ENCODE measurements around the gene S100A4.

S100A4 gene

DNA sequence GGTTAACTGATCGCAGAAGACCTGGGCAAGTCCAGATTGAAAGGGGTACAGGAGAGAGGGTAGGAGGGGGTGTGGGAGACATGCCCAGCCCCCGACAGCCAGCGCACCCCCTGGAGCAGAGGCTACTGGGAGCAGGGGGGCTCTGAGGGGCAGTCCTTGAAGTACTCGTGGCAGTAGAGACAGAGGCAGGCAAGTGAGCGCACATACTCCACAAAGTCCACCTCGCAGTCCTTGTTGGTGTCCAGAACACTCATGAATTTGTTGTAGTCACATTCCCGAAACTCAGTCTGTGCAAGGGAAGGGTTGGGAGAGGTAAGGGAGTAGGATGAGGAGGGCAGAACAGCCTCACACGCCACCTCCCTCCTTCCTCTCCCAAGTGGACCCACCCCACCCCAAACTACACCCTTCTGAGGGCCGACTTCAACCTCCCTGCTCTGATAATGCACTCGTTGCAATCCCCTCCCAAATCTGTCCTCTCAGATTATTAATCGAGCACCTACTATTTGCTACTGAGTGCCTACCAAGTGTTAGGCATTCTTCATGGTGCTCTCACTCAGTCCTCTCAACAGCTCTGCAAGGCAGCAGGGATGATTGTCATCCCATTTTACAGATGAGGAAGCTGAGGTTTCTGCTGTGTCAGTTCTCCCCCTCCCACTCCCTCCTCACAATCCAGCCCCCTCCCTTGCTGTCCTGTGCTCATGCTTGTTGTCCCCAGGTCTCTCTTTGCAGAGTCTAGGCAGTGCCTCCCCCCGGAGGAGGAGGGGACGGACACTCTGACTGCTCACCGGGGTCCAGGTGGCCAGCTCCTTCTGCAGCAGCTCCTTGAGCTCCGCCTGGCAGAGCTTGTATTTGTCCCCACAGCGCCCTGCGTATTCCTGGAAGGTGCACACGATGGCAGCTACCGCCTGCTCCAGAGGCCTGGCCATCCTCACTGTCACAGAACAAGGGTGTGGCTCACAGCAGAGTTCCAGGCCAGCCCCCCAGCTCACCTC lies 2.2 kb upstream of the S100A4 start:
- DNase-seq (ENCODE audit: low read depth): no peak

DNA sequence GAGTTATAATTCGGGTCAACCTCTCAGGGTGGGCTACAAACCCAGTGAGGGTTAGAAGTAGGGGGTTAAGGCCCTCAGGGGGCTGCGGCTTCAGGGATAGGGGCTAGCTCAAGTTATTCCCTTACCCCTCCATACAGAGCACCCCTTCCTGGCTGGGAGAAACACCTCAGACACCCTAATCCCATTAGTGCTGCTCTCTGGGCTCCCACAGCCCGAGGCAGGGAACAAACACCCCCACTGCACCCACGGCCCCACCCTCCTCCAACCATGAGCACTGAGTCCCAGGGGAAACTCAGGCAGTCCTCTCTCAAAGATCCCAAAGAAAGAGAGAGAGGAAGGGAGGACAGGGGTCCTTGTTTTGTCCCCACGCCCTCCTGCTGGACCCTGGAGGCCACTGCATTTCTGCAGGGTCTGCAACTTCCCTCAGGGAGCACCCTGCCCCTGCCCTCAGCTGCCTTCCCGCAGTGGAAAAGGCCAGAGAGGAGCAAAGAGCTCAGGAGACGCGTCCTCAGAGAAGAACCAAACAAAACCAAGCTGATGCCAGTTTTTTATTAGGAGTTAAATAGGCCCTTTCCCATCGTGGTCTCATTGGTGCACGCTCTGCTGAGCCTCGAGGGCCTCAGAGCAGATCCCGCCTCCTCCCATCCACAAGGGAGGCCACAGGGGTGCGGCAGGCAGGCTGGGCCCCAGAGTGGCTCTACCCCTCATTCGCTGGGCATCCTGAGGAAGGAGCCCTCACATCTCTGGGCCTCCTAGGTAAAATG lies 1.4 kb upstream of the S100A4 start:
- no peak for DNase-seq (ENCODE audit: low read depth)

DNA sequence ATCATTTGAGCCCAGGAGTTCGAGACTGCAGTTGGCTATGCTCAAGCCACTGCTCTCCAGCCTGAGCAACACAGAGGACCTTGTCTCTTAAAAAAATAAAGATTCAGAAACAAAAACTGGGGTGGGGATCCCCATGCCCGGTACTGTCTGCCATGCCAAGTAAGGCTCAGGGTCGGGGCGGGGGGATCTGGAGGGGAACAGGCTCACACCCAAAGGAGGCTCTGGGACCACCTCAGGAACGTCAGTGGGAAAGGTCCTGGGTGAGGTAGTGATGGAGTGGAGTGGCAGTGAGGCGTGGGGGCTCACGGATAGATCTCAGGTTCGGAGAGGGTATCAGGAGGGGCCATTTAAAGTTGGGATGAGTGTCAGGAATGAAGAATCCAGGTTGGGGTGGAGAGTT lies 765 bp upstream of the S100A4 start:
- DNase-seq (ENCODE audit: low read depth): no peak

DNA sequence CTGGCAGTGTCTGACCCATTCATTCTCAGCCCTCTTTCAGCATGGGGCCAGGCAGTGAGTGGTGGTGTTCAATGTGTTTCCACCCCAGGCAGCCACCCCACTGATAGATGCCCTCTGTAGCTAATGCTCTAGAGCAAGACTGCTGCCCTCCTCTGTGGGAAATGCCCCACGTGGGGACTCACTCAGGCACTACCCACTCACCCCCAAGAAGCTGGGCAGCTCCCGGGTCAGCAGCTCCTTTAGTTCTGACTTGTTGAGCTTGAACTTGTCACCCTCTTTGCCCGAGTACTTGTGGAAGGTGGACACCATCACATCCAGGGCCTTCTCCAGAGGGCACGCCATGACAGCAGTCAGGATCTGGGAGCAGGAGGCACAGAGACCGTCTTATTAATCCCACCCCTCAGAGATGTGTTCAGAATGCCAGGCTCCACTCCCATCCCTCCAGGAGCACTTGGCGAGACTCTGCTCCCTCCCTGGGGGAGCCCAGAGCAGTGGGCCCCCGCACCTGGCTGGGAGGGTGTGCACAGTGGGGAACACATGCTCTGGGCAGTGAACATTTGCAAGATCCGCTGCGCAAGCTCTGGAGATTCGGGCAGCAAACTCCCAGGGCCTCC lies 1.0 kb downstream of the S100A4 start:
- no peak for DNase-seq (ENCODE audit: low read depth)

DNA sequence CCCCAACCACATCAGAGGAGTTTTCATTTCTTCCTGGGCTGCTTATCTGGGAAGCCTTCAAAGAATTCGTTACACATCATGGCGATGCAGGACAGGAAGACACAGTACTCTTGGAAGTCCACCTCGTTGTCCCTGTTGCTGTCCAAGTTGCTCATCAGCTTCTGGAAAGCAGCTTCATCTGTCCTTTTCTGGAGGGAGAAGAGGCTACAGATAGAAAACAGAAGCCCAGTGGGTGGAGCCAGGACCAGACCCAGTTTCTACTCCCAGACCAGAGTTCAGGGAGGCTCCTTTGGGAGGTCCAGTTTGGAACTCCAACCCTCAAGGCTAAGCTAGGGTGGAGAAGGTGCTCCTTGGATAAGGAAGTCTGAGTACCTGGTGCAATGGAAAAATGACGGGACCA lies 1.9 kb downstream of the S100A4 start:
- DNase-seq (ENCODE audit: low read depth): no peak

DNA sequence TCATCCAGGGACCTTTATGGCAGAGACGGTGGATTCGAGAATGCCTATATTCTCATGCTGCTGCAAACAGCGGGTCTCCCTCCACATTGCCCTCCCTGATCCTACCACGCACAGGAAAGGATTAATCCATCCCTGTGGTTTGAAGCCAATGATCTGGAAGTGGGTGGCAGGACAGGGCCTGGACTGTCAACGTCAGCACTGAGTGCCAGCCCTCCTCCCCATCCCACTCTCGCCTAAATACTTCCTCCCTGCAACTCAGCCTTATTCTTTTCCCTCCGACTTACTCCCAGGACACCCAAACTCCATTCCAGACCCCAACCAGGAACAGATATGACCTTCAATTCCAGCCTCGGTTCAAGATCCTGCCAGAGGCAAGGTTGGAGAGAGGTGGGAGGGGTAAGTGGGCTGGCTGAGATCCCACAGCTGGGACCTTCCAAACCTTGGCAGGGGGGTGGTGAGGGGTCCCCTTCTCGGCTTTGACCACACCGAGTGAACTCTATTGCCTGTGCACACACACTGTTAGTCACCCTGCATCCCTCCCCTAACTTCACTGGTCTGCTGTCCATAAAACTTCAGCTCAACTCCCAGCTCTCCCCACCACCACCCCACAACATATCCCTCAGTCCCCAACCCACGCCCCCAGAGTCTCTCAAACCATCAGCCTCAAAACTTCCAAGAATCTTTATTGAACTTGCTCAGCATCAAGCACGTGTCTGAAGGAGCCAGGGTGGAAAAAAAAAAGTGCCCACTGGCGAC lies 2.5 kb downstream of the S100A4 start:
- DNase-seq (ENCODE audit: low read depth): no peak

DNA sequence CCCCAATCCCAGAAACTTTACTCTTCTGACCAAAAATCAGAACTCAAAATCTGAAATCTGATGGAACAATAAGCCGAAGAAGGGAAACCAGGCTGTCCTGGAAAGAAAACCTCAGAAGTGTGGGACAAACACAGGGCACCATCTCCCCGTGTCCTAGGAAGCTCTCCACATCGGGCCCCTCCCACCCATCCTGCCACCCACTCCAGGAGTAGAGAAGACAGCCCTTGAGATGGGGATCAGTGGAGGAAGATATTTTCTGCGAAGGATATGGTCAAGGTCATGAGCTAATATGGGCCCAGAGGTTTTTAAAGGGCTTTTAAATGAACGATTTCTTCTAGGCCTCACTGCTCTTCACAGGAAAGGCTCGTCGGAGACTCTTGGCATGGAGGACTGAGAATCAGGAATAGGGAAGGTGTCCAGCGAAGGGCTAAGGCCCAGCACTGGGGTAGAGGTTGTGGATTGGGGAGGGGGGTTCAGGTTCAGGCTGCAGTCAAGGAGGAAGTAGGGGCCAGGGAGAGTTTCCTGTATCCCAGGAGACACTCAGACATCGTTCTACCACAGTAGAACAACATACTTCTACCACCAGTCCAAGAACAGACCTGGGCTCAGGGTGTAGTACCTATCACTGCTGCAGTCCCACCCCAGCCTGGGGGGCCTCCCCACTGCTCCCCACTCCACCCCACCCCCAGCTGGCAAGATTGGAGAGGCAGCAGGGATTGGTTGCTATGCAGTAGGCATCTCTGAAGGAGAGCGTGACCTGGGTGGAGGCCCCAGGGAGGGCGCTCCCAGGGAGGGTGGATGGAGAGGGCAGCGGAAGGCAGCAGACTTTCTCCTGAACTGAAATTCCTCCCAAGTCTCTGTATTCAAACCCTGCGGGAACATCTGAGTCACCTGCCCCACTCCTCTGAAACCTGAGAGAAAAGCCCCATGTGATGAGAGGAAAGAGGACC lies 3.7 kb downstream of the S100A4 start:
- DNase-seq (ENCODE audit: low read depth): no peak

DNA sequence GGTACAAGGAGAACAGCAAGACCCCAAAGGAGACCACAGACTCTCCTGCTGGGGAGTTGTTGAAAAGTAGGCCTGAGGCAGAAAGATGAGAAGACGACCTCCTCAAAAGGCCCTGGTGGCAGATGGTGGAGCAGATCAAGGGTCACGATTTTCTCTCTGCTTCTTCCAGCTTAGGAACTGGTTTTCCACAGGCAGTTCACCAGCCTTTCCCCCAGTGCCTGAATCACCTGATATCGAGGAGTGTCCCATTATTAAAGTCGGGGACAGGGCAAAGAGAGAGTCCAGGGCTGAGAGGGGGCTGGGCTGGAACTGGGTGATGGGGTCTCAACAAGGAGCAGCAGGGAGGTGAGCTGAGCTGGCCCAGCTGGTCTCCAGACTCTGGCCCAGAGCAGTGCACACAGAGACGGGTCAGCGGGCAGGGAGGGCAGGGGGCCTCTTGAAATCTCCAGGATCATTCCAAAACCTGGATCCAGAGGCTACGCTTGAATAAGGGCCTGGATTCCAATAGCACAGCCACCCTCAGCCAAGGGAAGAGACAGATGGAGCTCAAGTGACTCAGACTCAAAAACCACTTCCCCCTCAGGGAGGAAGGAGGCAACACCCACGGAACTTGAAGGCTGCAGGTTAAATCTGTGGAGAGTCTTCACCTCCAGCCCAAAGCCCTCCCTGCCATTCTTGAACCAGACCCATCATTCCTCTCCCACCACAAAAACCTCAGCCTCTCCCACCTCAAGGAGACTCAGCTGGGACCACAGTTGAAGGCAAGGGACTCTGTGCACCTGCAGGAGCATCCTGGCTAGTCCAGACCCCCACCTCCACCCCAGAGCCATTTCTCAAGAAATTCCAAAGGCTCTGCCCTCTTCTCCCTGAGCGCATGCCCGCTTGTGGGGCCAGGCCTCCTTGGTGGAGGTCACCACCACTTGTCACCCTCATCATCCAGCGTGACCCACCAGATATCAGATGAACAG lies 4.9 kb downstream of the S100A4 start, which contains the start of gene S100A5:
Gene S100A5 (minus strand): TSS at position 541 of the 968 bp plus-strand sequence. CDS start 743 bp downstream, outside the sequence.
- DNase-seq (ENCODE audit: low read depth): no peak

DNA sequence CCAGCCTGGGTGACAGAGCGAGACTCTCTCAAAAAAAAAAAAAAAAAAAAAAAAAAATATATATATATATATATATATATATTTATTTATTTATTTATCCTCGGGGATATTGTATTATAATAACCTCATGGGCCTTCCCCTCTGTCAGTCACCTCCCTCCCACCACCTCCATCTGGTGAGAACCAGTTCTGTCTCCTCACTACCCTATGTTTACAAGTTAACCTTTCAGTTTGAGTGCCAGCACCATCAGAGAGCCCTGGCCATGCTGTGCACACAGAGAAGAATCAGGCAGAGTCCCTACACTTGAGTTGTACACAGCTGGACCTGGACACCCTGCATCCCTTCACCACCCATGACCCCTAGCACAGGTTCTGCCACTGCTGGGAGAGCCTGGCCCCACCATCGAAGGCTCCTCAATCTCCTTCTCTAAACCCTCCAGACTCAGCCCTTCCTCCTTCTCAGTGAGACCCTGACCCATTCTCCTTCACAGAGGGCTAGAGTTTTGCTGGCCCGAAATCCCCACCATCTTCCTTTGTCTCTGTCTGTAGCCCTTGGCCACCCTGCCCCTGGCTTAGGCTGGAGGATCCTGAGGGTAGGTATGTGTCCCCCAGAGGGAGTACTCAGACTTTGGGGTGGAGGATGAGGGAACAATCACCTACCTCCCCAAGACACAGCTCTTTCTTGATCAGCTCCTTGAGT lies 6.1 kb downstream of the S100A4 start:
- no peak for DNase-seq (ENCODE audit: low read depth)

DNA sequence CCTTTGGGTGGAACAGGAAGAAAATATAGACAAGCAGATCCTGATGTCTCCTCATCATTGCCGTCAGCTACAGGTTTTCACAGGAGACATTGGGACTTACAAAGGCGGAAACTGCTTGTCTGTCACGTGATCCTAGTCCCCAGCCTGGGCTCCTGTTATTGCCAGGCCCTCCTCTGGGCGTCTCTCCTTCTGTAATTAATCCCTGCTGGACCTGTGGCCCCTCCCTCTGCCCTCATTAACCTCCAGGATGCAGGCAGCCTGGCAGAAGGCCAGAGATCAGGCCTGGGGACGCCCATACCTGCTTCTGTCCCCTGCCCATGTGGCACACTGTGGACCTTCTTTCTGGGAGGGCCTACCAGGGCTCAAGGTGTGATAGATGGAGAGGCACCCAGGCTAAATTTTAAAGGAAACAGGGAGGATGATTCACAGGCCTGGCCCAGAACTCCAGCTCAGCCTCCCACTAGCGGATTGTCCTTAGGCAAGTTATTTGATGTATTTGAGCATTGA lies 7.2 kb downstream of the S100A4 start:
- DNase-seq (ENCODE audit: low read depth): no peak

DNA sequence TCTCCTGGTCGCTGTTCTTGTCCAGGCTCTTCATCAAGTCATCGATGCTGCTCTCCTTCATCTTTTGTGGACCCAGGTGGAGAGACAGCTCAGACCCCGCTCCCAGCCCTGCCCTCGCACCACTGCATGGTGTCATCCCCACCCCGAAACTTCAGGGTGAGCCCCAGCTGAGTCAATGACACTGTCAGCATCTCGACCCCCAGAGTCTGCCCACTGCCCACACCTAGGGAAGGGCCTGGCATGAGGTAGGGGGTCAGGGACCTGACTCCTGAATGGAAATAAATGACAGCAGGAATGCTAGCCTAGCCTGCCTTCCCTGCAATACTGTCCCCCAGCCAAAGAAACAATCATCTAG lies 8.3 kb downstream of the S100A4 start:
- no peak for DNase-seq (ENCODE audit: low read depth)

DNA sequence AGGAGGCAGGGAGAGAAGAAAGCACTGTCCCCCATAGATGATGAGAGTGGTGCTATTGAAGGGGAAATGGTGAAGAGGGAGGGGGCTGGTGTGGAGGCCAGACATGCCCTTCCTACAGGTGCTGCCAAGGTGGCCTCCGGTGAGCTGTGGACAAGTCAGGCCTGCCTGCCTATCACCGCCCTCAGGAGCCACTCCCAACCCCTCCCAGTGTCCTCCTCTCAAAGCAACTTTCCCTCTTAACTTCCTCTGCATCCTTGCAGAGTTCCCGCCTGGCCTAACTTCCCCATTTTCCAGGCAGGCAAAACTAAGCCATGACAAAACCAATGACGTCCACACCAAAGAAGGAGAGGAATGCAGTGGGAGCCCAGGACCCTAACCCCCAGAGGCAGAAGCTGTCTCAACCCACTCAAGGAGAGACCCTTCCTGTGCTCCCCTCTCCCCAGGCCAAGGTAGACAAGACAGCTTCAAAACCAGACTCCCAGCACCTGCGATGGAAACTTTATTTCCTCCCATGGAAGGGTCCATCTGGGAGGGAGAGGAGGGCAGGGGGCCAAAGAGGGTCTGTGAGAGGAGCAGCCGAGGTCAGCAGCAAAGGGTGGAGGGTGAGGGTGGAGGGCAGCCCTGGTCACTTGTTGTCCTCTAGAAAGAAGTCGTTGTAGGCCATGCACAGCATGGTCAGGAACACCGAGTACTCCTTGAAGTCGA lies 8.8 kb downstream of the S100A4 start:
- DNase-seq (ENCODE audit: low read depth): no peak

DNA sequence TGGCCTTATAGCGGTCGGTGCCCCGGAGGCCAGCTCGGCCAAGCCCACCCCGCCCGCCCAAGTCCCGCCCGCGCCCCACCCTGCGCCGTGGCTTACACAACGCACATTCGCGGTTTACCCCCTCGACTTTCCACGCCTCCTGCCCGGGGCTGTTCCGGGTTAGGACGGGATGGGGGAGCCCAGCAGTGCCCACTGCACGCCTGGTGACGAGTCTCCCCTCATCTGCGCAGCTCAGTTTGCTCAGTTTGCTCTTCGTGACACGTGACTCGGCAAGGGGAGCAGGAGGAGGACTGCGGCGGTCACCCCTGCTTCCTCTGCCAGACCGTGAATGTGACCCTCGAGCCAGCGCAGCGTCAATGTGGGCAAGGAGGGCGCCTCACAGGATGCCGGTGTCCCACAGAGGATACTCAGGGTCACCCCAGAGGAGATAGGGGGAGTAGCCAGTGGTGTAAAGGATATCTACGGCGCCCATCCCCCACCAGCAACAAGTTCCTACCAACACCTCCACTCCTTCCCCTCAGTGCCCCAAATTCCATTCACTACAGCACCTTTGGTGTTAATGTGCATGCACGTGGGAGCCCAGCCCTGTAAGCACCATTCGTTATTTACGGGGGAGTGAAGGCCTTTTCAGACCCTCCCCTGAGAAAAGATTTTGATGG lies 9.5 kb downstream of the S100A4 start:
- peak; percentile 89 for DNase-seq (ENCODE audit: low read depth)

DNA sequence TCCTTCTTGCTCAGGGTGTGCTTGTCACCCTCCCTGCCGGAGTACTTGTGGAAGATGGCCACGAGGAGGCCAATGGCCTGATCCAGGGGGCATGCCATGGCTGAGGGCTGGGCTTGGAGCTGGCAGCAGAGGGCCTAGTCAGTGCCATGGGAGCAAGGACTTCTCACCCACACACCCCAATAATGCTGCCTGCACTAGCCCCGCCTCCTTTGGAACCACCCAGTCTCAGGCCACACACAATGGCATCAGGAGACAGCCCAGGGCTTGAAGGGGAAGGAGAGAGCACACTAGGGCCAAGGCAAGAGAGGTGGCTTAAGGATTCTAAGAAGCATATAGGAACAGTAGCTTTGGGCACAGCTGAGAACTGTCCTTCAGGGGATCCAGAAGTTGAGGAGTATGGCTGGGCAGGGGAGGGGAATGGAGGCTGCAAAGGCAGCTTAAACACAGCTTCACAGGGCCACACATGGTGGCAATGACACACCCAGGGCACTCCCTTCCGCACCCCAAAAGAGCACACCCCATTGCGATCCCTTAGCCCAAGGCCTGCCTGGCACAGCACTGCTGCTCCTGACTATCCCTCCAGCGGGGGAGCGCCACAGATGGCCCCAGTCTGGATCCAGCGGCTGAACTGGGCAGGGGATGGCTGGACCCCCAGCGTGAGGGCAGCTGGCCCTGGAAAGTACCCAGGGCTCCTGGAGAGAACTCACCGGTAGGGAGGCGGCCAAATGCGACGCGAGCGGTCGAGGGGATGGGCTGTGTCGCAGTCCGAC lies 10.2 kb downstream of the S100A4 start, which contains the start of gene S100A6:
Gene S100A6 (minus strand): TSS at position 750 of the 770 bp plus-strand sequence. CDS start 652 bp downstream, at position 98.
- no peak for DNase-seq (ENCODE audit: low read depth)

DNA sequence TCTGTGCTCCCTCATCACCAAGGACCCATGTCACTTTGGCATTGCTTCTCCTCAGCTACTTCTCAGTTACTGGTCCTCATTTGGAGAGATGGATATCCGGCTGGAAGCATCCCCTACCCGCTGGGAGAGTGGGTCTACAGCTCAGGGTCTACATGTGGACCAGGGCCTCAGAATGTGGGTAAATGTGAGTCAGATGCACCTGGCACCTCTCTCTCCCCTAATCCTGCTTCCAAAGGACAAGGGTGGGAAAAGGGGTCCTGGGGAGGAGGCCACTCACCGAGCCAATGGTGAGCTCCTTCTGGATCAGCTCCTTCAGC lies 10.7 kb downstream of the S100A4 start:
- DNase-seq (ENCODE audit: low read depth): no peak

DNA sequence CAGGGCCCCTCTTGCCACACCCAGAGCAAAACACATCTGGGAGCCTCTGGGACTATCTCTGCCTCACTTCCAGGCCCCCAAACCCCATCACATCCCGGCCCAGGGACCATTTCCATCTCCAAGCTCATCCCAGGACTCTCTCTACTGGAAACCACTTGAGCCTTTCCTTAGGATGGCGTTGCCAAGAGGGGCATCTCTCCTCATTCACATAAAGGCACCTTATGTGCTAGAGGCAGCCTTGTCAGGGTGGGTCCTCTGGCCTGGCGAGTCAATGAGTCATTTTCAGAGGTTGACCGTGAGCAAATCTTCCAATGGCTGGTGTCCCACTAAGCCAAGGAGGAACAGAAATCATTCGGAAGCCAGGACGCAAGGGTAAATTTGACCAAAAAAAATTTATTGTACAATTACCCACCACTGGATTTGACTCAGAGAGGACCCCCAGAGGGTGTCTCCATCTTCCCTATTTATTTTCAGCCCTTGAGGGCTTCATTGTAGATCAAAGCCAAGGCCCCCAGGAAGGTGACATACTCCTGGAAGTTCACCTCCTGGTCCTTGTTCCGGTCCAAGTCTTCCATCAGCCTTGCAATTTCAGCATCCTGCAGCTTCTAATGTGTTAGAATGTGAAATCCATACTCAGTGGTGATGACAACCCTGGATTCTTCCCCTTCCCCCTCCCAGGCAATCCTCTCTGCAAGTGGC lies 11.2 kb downstream of the S100A4 start:
- DNase-seq (ENCODE audit: low read depth): no peak
